SU-DHL-6 (cell line): ENCODE data around the gene UPF3A.

Source experiments
- H2AFZ ChIP-seq: fragments of 200-600 bp; sonication (generic); 2 replicates; pipeline ENCODE4 v1.6.1; 2014; ENCODE audit warnings: low read depth, mild to moderate bottlenecking, moderate library complexity, mixed read lengths, antibody characterized with exemption, low read length; ENCODE audit not compliant: severe bottlenecking
- H3F3A ChIP-seq: fragments of 200-600 bp; shearing (Covaris generic); 2 replicates; pipeline ENCODE4 v1.6.0; 2016; ENCODE audit warnings: antibody characterized with exemption, mild to moderate bottlenecking; ENCODE audit not compliant: insufficient read depth
- H3K27ac ChIP-seq: fragments of 200-600 bp; sonication (generic); 2 replicates; pipeline ENCODE4 v1.5.1; 2016; ENCODE audit warnings: low read depth, mild to moderate bottlenecking, low read length, moderate library complexity, mixed read lengths
- H3K27me3 ChIP-seq: fragments of 200-600 bp; sonication (generic), shearing (Covaris generic); 2 replicates; pipeline ENCODE4 v1.6.0; 2014; ENCODE audit warnings: mild to moderate bottlenecking, low read length
- H3K36me3 ChIP-seq: fragments of 200-600 bp; sonication (generic); 2 replicates; pipeline ENCODE4 v1.6.1; 2014; ENCODE audit warnings: mild to moderate bottlenecking, low read length, mixed read lengths
- H3K4me2 ChIP-seq: fragments of 300-600, 200-600 bp; shearing (Covaris generic), sonication (generic); 2 replicates; pipeline ENCODE4 v1.6.0; 2014; ENCODE audit warnings: low read length, low read depth, mild to moderate bottlenecking; ENCODE audit not compliant: poor library complexity, severe bottlenecking
- H3K4me3 ChIP-seq: fragments of 200-600 bp; sonication (generic); 2 replicates; pipeline ENCODE4 v1.5.1; 2014; ENCODE audit warnings: antibody characterized with exemption, low read length, mild to moderate bottlenecking, mixed read lengths; ENCODE audit not compliant: insufficient read depth, poor library complexity, severe bottlenecking
- H3K79me2 ChIP-seq: fragments of 200-600 bp; sonication (generic); 2 replicates; pipeline ENCODE4 v1.6.1; 2014; ENCODE audit warnings: mild to moderate bottlenecking, low read length, moderate library complexity; ENCODE audit not compliant: insufficient read depth
- H3K9ac ChIP-seq: fragments of 200-600 bp; sonication (generic); 2 replicates; pipeline ENCODE4 v1.7.0; 2014; ENCODE audit warnings: mild to moderate bottlenecking, low read length
- H3K9me2 ChIP-seq: fragments of 200-600 bp; sonication (generic); replicated peaks from 2 replicates; pipeline ENCODE4 v1.6.1; 2014; ENCODE audit warnings: low read length; ENCODE audit not compliant: insufficient read depth
- H3K9me3 ChIP-seq: fragments of 200-600 bp; sonication (generic); 2 replicates; pipeline ENCODE4 v1.6.1; 2014; ENCODE audit warnings: low read length, mixed read lengths; ENCODE audit not compliant: insufficient read depth
- H4K20me1 ChIP-seq: fragments of 200-600 bp; sonication (generic); 2 replicates; pipeline ENCODE4 v1.6.1; 2014; ENCODE audit warnings: low read depth, mild to moderate bottlenecking, antibody characterized with exemption, low read length, moderate library complexity, mixed read lengths
- EZH2phosphoT487 ChIP-seq: fragments of 200-600 bp; sonication (generic), shearing (Covaris generic); conservative IDR thresholded peaks from 2 replicates; pipeline ENCODE4 v1.6.1; 2018; ENCODE audit warnings: mild to moderate bottlenecking, antibody characterized with exemption, low read length, moderate library complexity, mixed read lengths
- TF ChIP-seq, protein P1 (sequence below): fragments of 200-600 bp; sonication (generic); IDR thresholded peaks from one replicate; pipeline ENCODE4 v1.5.1; 2017; ENCODE audit warnings: antibody characterized with exemption, mild to moderate bottlenecking, low read length, moderate library complexity; ENCODE audit not compliant: insufficient read depth, poor library complexity, severe bottlenecking

Gene UPF3A, protein sequence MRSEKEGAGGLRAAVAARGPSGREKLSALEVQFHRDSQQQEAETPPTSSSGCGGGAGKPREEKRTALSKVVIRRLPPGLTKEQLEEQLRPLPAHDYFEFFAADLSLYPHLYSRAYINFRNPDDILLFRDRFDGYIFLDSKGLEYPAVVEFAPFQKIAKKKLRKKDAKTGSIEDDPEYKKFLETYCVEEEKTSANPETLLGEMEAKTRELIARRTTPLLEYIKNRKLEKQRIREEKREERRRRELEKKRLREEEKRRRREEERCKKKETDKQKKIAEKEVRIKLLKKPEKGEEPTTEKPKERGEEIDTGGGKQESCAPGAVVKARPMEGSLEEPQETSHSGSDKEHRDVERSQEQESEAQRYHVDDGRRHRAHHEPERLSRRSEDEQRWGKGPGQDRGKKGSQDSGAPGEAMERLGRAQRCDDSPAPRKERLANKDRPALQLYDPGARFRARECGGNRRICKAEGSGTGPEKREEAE

DNA sequence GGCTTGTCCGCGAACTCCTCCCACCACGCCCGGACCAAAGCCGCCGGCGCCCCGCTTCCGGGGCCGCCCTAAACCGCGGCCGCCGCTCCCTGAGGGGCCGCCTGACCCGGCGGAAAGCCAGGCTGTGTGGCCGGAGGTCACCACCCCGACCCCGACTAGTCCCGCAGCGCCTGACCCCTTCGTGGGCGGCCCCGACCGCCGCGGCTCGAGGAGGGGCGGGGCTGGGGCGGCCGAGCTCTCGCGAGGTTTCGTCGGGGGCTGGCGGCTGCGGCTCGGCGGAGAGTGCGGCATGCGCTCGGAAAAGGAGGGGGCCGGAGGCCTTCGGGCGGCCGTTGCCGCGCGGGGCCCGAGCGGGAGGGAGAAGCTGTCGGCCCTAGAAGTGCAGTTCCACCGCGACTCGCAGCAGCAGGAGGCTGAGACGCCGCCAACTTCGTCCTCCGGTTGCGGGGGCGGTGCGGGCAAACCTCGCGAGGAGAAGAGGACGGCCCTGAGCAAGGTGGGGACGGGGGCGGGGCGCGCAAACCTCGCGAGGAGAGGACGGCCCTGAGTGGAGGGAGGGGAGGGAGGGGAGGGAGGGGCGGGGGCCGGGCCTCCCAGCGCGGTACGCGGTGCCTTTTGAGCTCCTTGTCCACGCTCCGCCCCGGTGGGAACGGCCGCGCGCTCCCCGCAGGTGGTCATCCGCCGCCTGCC lies at the start of gene UPF3A:
UPF3A (plus strand) TSS at position 251 of the 690 bp plus-strand sequence; CDS start at position 290, 39 bp downstream.
- no peak for TF ChIP-seq EZH2phosphoT487
- TF ChIP-seq, protein P1, sequence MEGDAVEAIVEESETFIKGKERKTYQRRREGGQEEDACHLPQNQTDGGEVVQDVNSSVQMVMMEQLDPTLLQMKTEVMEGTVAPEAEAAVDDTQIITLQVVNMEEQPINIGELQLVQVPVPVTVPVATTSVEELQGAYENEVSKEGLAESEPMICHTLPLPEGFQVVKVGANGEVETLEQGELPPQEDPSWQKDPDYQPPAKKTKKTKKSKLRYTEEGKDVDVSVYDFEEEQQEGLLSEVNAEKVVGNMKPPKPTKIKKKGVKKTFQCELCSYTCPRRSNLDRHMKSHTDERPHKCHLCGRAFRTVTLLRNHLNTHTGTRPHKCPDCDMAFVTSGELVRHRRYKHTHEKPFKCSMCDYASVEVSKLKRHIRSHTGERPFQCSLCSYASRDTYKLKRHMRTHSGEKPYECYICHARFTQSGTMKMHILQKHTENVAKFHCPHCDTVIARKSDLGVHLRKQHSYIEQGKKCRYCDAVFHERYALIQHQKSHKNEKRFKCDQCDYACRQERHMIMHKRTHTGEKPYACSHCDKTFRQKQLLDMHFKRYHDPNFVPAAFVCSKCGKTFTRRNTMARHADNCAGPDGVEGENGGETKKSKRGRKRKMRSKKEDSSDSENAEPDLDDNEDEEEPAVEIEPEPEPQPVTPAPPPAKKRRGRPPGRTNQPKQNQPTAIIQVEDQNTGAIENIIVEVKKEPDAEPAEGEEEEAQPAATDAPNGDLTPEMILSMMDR: no peak
- no peaks in the 10 kb centered on the region for H3K27me3 ChIP-seq
- H3K4me3 ChIP-seq: peak within 1 kb of the TSS; percentile 93
- peak within 1 kb of the TSS; percentile 85 for H3K9ac ChIP-seq
- H4K20me1 ChIP-seq: no peaks in the 10 kb centered on the region
- peaks cover 13% of the 10 kb centered on the region for H3K36me3 ChIP-seq
- H3K9me3 ChIP-seq: no peaks in the 10 kb centered on the region
- H3K27ac ChIP-seq: peak within 1 kb of the TSS; percentile 93
- H3K79me2 ChIP-seq: peaks cover 35% of the 10 kb centered on the region
- peak within 1 kb of the TSS; percentile 81 for H2AFZ ChIP-seq
- H3K9me2 ChIP-seq: no peaks in the 10 kb centered on the region
- peak within 1 kb of the TSS; percentile 96 for H3K4me2 ChIP-seq
- H3F3A ChIP-seq: peaks cover 36% of the 10 kb centered on the region

- Histone ChIP-seq H4K20me1 (no peaks in the 10 kb centered on the region), H3F3A (0 out of 2 replicates have a peak, but pooled peaks cover 6% of the 10 kb centered on the region), H3K9me3 (no peaks in the 10 kb centered on the region), H3K36me3 (no peaks in the 10 kb centered on the region), H3K27me3 (no peaks in the 10 kb centered on the region), H3K4me3 (no peak overlapping the region), H3K4me2 (no peak overlapping the region), H2AFZ (no peak overlapping the region), H3K27ac (no peak overlapping the region), H3K9me2 (no peaks in the 10 kb centered on the region), H3K9ac (no peak overlapping the region), H3K79me2 (peaks cover 18% of the 10 kb centered on the region)
- TF ChIP-seq, protein P1: no peak
- TF ChIP-seq EZH2phosphoT487: no peak
Observed at GRCh38 chr13:114231886-114232285, 49.5 kb upstream of the UPF3A start.

GRCh38 chr13:114234266-114234644 lies 47.1 kb upstream of the UPF3A start:
- Histone ChIP-seq H3K9me2 (no peaks in the 10 kb centered on the region), H3K4me3 (peak overlapping the region; percentile 67), H3K27me3 (no peaks in the 10 kb centered on the region), H4K20me1 (no peaks in the 10 kb centered on the region), H3K9me3 (no peaks in the 10 kb centered on the region), H3K79me2 (peaks cover 23% of the 10 kb centered on the region), H3K4me2 (peak overlapping the region; percentile 85), H3K27ac (no peak overlapping the region), H3F3A (0 out of 2 replicates have a peak, but pooled peaks cover 6% of the 10 kb centered on the region), H3K9ac (peak overlapping the region; percentile 75), H3K36me3 (peaks cover 12% of the 10 kb centered on the region; the same call in 1 of the 2 replicates), H2AFZ (peak overlapping the region; percentile 99)
- TF ChIP-seq, protein P1: no peak
- no peak for TF ChIP-seq EZH2phosphoT487
